Measurements from ENCODE around the gene ZBTB20.

GRCh38 chr3:114584734-114585371 is 562.2 kb downstream of the ZBTB20 start:
- TF ChIP-seq CTCF (IDR thresholded peaks at IDR 0.05) (no peak), EP300 (IDR thresholded peaks at IDR 0.05) (no peak), POLR2AphosphoS5 (IDR thresholded peaks at IDR 0.05) (no peak), POLR2A (IDR thresholded peaks at IDR 0.05) (no peak)

All from stomach (tissue), 4 donors.